Neural cell (in vitro differentiated cells): ENCODE results near the gene GPRC5B. TPM values are rescaled to one million over a fixed set of nuclear protein-coding genes. Genes with fewer than 3 reads are reported as not detected.

ENCODE experiments used
- H2AFZ ChIP-seq: fragments of 200-600, 300-800 bp; sonication (generic), shearing (Covaris generic); 2 replicates; pipeline ENCODE4 v1.6.0; 2014; ENCODE audit warnings: low read depth, mild to moderate bottlenecking, antibody characterized with exemption, low read length, moderate library complexity
- H3F3A ChIP-seq: fragments of 200-600 bp; shearing (Covaris generic); 2 replicates; pipeline ENCODE4 v1.6.1; 2016; ENCODE audit warnings: mild to moderate bottlenecking, moderate library complexity, mixed read lengths, antibody characterized with exemption, low read length; ENCODE audit not compliant: insufficient read depth, poor library complexity, severe bottlenecking
- H3K27ac ChIP-seq: fragments of 200-600, 300-800 bp; sonication (generic), shearing (Covaris generic); 2 replicates; pipeline ENCODE4 v1.5.1; 2014; ENCODE audit warnings: mild to moderate bottlenecking, low read length, moderate library complexity
- H3K27me3 ChIP-seq: fragments of 300-800, 200-600 bp; sonication (generic), shearing (Covaris generic); 2 replicates; pipeline ENCODE4 v1.6.0; 2014; ENCODE audit warnings: mild to moderate bottlenecking, low read depth, low read length, moderate library complexity; ENCODE audit not compliant: insufficient read depth
- H3K36me3 ChIP-seq: fragments of 300-800, 200-600 bp; sonication (generic), shearing (Covaris generic); 2 replicates; pipeline ENCODE4 v1.5.1; 2014; ENCODE audit warnings: mild to moderate bottlenecking, antibody characterized with exemption, low read length, moderate library complexity; ENCODE audit not compliant: insufficient read depth
- H3K4me2 ChIP-seq: fragments of 300-800, 200-600 bp; sonication (generic), shearing (Covaris generic); 2 replicates; pipeline ENCODE4 v1.6.0; 2014; ENCODE audit warnings: mild to moderate bottlenecking, low read length
- H3K4me3 ChIP-seq: fragments of 300-800, 200-600 bp; sonication (generic), shearing (Covaris generic); 2 replicates; pipeline ENCODE4 v1.5.1; 2014; ENCODE audit warnings: mild to moderate bottlenecking, low read length, moderate library complexity
- H3K79me2 ChIP-seq: fragments of 200-600 bp; shearing (Covaris generic); replicated peaks from 2 replicates; pipeline ENCODE4 v1.6.0; 2014; ENCODE audit warnings: mild to moderate bottlenecking, low read length, moderate library complexity; ENCODE audit not compliant: insufficient read depth
- H3K9ac ChIP-seq: fragments of 300-800, 200-600 bp; sonication (generic), shearing (Covaris generic); 2 replicates; pipeline ENCODE4 v1.6.1; 2016; ENCODE audit warnings: mild to moderate bottlenecking, low read length, mixed read lengths
- H3K9me2 ChIP-seq: fragments of 200-600 bp; shearing (Covaris generic); 2 replicates; pipeline ENCODE4 v1.6.1; 2016; ENCODE audit warnings: mild to moderate bottlenecking, low read length, mixed read lengths; ENCODE audit not compliant: insufficient read depth
- H3K9me3 ChIP-seq: fragments of 200-600, 300-800 bp; sonication (generic), shearing (Covaris generic); 2 replicates; pipeline ENCODE4 v1.6.1; 2016; ENCODE audit warnings: mild to moderate bottlenecking, mixed run types, low read length, moderate library complexity, mixed read lengths
- H4K20me1 ChIP-seq: fragments of 200-600 bp; shearing (Covaris generic); 2 replicates; pipeline ENCODE4 v1.6.1; 2016; ENCODE audit warnings: mild to moderate bottlenecking, mixed run types; ENCODE audit not compliant: insufficient read depth
- EP300 ChIP-seq: fragments of 450-650 bp; conservative IDR thresholded peaks from 2 replicates; pipeline ENCODE4 v1.6.1; 2014; ENCODE audit warnings: antibody characterized with exemption, mild to moderate bottlenecking, moderate library complexity; ENCODE audit not compliant: poor library complexity, severe bottlenecking
- EZH2 ChIP-seq: fragments of 200-600, 300-800 bp; shearing (Covaris generic), sonication (generic); IDR thresholded peaks from 2 replicates; pipeline ENCODE4 v1.6.1; 2014; ENCODE audit warnings: antibody characterized with exemption, low read length, borderline replicate concordance, mild to moderate bottlenecking; ENCODE audit not compliant: insufficient read depth, poor library complexity, severe bottlenecking
- MXI1 ChIP-seq: fragments of 450-650 bp; conservative IDR thresholded peaks from 2 replicates; pipeline ENCODE4 v1.6.1; 2014; ENCODE audit warnings: antibody characterized with exemption, mild to moderate bottlenecking; ENCODE audit not compliant: poor library complexity, severe bottlenecking
- POLR2AphosphoS5 ChIP-seq: IDR thresholded peaks from 2 replicates; pipeline ENCODE4 v1.6.1; 2012
- RAD21 ChIP-seq: fragments of 450-650 bp; conservative IDR thresholded peaks from 2 replicates; pipeline ENCODE4 v1.6.1; 2014; ENCODE audit warnings: antibody characterized with exemption, mild to moderate bottlenecking, moderate library complexity
- SMC3 ChIP-seq: fragments of 450-650 bp; conservative IDR thresholded peaks from 2 replicates; pipeline ENCODE4 v1.6.1; 2014; ENCODE audit warnings: antibody characterized with exemption, mild to moderate bottlenecking, moderate library complexity; ENCODE audit not compliant: poor library complexity
- TAF1 ChIP-seq: IDR thresholded peaks from 2 replicates; pipeline ENCODE4 v1.6.1; 2012; ENCODE audit warnings: low read depth
- polyA plus RNA-seq: library from polyadenylated mRNA; depleted of rRNA; stranded (reverse); fragments of >200 nt; gene quantifications from 2 replicates; pipeline ENCODE4 v1.2.3, GENCODE V29; 2014
- TF ChIP-seq, protein P1 (sequence below): IDR thresholded peaks from 2 replicates; pipeline ENCODE4 v1.6.1; 2012; ENCODE audit warnings: borderline replicate concordance
- TF ChIP-seq, protein P2 (sequence below): fragments of 450-650 bp; IDR thresholded peaks from 2 replicates; pipeline ENCODE4 v1.5.1; 2014; ENCODE audit warnings: antibody characterized with exemption, mild to moderate bottlenecking, moderate library complexity; ENCODE audit not compliant: poor library complexity, severe bottlenecking

The GPRC5B gene
- polyA plus RNA-seq, 1 donor from 2014 or later: 25.4 TPM

- H2AFZ ChIP-seq: peak overlapping the region; percentile 74
- H3K36me3 ChIP-seq: no peaks in the 10 kb centered on the region
- H3K4me3 ChIP-seq: no peak overlapping the region
- no peaks in the 10 kb centered on the region for H4K20me1 ChIP-seq
- no peaks in the 10 kb centered on the region for H3K9me3 ChIP-seq
- no peak overlapping the region for H3K27ac ChIP-seq
- H3K9ac ChIP-seq: no peak overlapping the region
- no peak overlapping the region for H3K4me2 ChIP-seq
- H3K27me3 ChIP-seq: no peaks in the 10 kb centered on the region
- no peaks in the 10 kb centered on the region for H3K79me2 ChIP-seq
- H3F3A ChIP-seq: no peaks in the 10 kb centered on the region
- H3K9me2 ChIP-seq: no peaks in the 10 kb centered on the region
- TF ChIP-seq TAF1 (no peak), MXI1 (no peak), SMC3 (peak; percentile 100), EZH2 (no peak), EP300 (no peak), POLR2AphosphoS5 (no peak), RAD21 (peak; percentile 99)
- TF ChIP-seq, protein P1, sequence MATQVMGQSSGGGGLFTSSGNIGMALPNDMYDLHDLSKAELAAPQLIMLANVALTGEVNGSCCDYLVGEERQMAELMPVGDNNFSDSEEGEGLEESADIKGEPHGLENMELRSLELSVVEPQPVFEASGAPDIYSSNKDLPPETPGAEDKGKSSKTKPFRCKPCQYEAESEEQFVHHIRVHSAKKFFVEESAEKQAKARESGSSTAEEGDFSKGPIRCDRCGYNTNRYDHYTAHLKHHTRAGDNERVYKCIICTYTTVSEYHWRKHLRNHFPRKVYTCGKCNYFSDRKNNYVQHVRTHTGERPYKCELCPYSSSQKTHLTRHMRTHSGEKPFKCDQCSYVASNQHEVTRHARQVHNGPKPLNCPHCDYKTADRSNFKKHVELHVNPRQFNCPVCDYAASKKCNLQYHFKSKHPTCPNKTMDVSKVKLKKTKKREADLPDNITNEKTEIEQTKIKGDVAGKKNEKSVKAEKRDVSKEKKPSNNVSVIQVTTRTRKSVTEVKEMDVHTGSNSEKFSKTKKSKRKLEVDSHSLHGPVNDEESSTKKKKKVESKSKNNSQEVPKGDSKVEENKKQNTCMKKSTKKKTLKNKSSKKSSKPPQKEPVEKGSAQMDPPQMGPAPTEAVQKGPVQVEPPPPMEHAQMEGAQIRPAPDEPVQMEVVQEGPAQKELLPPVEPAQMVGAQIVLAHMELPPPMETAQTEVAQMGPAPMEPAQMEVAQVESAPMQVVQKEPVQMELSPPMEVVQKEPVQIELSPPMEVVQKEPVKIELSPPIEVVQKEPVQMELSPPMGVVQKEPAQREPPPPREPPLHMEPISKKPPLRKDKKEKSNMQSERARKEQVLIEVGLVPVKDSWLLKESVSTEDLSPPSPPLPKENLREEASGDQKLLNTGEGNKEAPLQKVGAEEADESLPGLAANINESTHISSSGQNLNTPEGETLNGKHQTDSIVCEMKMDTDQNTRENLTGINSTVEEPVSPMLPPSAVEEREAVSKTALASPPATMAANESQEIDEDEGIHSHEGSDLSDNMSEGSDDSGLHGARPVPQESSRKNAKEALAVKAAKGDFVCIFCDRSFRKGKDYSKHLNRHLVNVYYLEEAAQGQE: no peak
- TF ChIP-seq, protein P2, sequence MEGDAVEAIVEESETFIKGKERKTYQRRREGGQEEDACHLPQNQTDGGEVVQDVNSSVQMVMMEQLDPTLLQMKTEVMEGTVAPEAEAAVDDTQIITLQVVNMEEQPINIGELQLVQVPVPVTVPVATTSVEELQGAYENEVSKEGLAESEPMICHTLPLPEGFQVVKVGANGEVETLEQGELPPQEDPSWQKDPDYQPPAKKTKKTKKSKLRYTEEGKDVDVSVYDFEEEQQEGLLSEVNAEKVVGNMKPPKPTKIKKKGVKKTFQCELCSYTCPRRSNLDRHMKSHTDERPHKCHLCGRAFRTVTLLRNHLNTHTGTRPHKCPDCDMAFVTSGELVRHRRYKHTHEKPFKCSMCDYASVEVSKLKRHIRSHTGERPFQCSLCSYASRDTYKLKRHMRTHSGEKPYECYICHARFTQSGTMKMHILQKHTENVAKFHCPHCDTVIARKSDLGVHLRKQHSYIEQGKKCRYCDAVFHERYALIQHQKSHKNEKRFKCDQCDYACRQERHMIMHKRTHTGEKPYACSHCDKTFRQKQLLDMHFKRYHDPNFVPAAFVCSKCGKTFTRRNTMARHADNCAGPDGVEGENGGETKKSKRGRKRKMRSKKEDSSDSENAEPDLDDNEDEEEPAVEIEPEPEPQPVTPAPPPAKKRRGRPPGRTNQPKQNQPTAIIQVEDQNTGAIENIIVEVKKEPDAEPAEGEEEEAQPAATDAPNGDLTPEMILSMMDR: peak; percentile 98
Observed at GRCh38 chr16:19907161-19907992, 22.7 kb upstream of the GPRC5B start.

DNA sequence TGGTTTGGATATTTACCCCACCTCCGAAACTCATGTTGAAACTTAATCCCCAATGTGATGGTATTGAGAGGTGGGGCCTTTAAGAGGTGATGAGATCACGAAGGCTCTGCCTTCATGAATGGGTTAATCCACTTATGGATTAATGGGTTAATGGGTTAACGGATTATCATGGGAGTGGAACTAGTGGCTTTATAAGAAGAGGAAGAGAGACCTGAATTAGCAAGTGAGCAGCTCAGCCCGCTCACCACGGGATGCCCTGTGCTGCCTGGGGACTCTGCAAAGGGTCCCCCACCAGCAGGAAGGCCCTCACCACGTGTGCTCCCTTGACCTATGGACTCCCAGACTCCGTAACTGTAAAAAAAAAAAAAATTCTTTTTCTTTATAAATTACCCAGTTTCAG, 16.5 kb upstream of the GPRC5B start:
- Histone ChIP-seq H3K4me2 (no peak overlapping the region), H3K36me3 (no peaks in the 10 kb centered on the region), H3K9ac (no peak overlapping the region), H3F3A (no peaks in the 10 kb centered on the region), H3K27me3 (no peaks in the 10 kb centered on the region), H2AFZ (no peak overlapping the region), H3K4me3 (no peak overlapping the region), H3K27ac (no peak overlapping the region), H3K9me3 (no peaks in the 10 kb centered on the region), H3K9me2 (no peaks in the 10 kb centered on the region), H4K20me1 (no peaks in the 10 kb centered on the region), H3K79me2 (no peaks in the 10 kb centered on the region)
- TF ChIP-seq SMC3 (no peak), MXI1 (no peak), TAF1 (no peak), POLR2AphosphoS5 (no peak), EZH2 (no peak), EP300 (no peak), RAD21 (no peak)
- TF ChIP-seq, protein P2: no peak
- TF ChIP-seq, protein P1: no peak
